ENCODE results near the gene FAM72B.
"Not testable (repeated sequence)": the region's sequence is repeated elsewhere in the genome, so short reads cannot be mapped to it uniquely, and the experiment has no call there.

DNA sequence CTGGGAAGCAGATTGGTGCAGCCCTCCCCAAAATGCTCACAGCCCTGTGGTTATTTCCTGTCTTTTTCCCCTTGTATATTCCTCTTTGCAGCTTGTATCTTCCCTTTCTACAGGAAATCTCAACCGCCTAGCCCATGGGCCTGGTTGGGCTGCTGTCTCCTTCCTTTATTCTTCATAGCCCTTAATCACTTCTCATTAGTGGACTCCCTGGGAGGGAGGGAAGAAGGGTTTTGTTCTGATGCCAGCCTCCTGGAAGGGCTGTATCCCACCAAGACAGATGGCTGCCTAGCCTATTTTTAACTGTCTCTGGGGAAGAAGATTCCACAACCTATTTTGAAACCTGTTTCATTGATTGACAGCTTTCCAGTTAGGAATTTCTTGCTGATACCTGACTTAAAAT, 32.5 kb upstream of the FAM72B start:
- TF ChIP-seq EZH2 (IDR thresholded peaks at IDR 0.05; ENCODE audit: low read length, missing control alignments) = not testable (repeated sequence)
- TF ChIP-seq, protein P1, sequence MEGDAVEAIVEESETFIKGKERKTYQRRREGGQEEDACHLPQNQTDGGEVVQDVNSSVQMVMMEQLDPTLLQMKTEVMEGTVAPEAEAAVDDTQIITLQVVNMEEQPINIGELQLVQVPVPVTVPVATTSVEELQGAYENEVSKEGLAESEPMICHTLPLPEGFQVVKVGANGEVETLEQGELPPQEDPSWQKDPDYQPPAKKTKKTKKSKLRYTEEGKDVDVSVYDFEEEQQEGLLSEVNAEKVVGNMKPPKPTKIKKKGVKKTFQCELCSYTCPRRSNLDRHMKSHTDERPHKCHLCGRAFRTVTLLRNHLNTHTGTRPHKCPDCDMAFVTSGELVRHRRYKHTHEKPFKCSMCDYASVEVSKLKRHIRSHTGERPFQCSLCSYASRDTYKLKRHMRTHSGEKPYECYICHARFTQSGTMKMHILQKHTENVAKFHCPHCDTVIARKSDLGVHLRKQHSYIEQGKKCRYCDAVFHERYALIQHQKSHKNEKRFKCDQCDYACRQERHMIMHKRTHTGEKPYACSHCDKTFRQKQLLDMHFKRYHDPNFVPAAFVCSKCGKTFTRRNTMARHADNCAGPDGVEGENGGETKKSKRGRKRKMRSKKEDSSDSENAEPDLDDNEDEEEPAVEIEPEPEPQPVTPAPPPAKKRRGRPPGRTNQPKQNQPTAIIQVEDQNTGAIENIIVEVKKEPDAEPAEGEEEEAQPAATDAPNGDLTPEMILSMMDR (conservative IDR thresholded peaks at IDR 0.05 in 1 of 2, IDR thresholded peaks at IDR 0.05 in 1 of 2; ENCODE audit: low read depth in 1 of 2, low read length in 2 of 2) = not testable (repeated sequence)

All from fibroblast of lung (primary cell).